ENCODE measurements around the gene CD109.
A peak's percentile ranks its signal among the peaks of the same experiment; 100 is the strongest.
"Not testable (repeated sequence)": the region's sequence is repeated elsewhere in the genome, so short reads cannot be mapped to it uniquely, and the experiment has no call there.

CD109 gene

DNA sequence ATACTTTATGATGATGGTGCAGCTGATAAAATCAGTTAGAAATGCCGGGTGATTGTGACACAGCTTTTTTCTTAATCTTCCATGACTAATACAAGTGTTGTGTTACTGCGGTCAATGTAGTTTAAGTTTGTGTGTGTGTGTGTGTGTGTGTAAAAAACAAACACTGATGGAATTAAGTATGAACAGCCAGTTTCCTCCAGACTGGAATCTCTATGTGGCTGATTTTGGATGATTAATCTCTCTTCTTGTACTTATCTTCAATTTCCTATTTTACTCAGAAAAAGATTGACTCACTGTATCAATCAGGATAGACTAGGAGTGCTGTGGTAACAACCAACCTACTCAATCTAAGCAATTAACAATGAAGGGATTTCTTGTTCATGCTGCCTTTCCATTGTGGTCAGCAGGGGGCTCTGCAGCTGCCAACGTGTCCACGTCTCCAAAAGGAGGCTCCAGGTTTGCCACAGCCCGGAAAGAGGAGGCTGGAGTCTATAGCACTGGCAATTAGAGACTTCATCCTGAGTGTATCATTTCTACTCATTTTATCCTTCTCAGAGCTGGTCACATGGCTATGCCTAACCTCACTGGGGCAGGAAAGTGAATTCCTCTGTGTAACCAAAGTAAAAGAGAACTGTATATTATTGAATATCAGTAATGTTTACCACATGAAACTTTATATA, 107.7 kb downstream of the CD109 start:
- peak; percentile 43; the same call in 1 of the 2 replicates for TF ChIP-seq CTCF (IDR thresholded peaks at IDR 0.05; ENCODE audit: borderline replicate concordance, insufficient read depth, low read depth, low read length)
- no peak overlapping the region for H3K4me3 ChIP-seq (ENCODE audit: low read depth, low read length)

GRCh38 chr6:73805221-73805620, 109.2 kb downstream of the CD109 start:
- not testable (repeated sequence) for H3K4me3 ChIP-seq (ENCODE audit: low read depth, low read length)

- not testable (repeated sequence) for H3K4me3 ChIP-seq (ENCODE audit: low read depth, low read length)
Observed at GRCh38 chr6:73805982-73806381, 110.0 kb downstream of the CD109 start.

- TF ChIP-seq CTCF (IDR thresholded peaks at IDR 0.05; ENCODE audit: borderline replicate concordance, insufficient read depth, low read depth, low read length): no peak
- no peak overlapping the region for H3K4me3 ChIP-seq (ENCODE audit: low read depth, low read length)
Observed at GRCh38 chr6:73811706-73812105, 115.7 kb downstream of the CD109 start.

DNA sequence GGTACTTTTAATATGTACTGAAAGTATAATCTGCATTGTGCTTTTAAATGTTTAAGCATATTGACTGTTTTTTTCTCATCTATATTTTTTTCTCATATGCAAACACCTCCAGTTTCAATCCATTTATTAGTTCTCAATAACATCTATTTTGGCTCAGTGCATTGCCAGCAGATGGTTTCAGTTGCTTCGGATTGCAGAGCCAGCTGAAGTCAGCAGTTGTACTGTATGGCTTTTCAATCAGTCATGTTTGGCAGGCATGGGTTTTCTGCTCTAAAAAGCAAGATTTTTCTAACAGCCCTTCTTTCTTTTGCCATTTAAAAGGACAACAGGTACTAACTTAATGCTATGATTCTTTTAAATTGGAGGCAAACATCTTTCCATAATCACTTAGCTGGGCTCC, 121.2 kb downstream of the CD109 start:
- H3K4me3 ChIP-seq (ENCODE audit: low read depth, low read length): no peak overlapping the region
- TF ChIP-seq CTCF (IDR thresholded peaks at IDR 0.05; ENCODE audit: borderline replicate concordance, insufficient read depth, low read depth, low read length): no peak

DNA sequence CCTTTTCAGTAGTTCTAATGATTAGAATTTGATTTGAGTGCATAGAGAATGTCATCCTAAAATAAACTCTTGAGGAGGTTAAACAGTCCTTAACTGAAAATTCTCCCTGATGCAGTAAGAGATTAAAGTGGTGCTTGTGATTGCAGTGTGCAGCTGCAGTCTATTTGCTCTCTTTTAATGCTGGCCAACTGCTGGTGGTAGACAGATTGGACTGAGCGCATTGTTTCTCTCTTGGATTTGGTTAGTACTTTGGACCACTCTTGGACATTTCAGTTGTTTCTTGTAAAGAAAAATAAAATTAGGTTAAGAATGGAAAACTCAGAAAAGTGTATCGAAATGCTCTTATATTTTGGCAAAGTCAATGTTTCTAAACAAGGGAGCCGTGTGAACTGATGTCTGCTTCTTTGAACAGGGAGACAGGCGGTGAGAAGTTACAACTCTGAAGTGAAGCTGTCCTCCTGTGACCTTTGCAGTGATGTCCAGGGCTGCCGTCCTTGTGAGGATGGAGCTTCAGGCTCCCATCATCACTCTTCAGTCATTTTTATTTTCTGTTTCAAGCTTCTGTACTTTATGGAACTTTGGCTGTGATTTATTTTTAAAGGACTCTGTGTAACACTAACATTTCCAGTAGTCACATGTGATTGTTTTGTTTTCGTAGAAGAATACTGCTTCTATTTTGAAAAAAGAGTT, 127.2 kb downstream of the CD109 start:
- no peak for TF ChIP-seq CTCF (IDR thresholded peaks at IDR 0.05; ENCODE audit: borderline replicate concordance, insufficient read depth, low read depth, low read length)
- H3K4me3 ChIP-seq (ENCODE audit: low read depth, low read length): no peak overlapping the region

GRCh38 chr6:73823832-73824231, 127.8 kb downstream of the CD109 start:
- no peak for TF ChIP-seq CTCF (IDR thresholded peaks at IDR 0.05; ENCODE audit: borderline replicate concordance, insufficient read depth, low read depth, low read length)
- H3K4me3 ChIP-seq (ENCODE audit: low read depth, low read length): no peak overlapping the region

DNA sequence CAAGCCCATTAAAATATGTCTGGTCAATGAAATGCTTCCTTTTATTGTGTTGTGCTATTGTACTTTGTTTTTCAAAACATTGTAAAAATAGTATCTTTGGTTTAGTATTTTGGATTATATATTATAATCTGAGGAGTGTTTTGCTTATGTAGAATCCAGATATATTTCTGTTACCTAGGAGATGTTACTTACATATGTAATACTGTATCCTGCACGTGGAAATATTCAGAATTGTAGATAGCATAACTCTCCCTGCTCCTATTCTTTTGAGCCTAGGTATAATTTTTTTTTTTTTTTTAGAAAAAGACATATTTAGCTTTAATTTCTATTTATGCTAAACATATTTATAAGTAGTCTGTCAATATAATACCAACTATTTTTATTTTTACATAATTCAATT, 130.6 kb downstream of the CD109 start:
- no peak overlapping the region for H3K4me3 ChIP-seq (ENCODE audit: low read depth, low read length)
- no peak for TF ChIP-seq CTCF (IDR thresholded peaks at IDR 0.05; ENCODE audit: borderline replicate concordance, insufficient read depth, low read depth, low read length)

All from GM12875 (cell line).